Measurements from ENCODE around the gene PICALM.

The PICALM gene

GRCh38 chr11:86087256-86087655 lies 18.4 kb upstream of the PICALM start:
- in situ Hi-C loops (cut with MboI; ENCODE audit: low sequenced_read_pairs) = no loop called here

- in situ Hi-C loops (cut with MboI; ENCODE audit: low sequenced_read_pairs) = no loop called here
Measured at GRCh38 chr11:86081455-86081854, 12.6 kb upstream of the PICALM start.

- in situ Hi-C loops (cut with MboI; ENCODE audit: low sequenced_read_pairs) = no loop called here
Measured at GRCh38 chr11:86079421-86079820, 10.5 kb upstream of the PICALM start.

- in situ Hi-C loops (cut with MboI; ENCODE audit: low sequenced_read_pairs) = no loop called here
Measured at GRCh38 chr11:86073948-86074347, 5.1 kb upstream of the PICALM start.

GRCh38 chr11:86072211-86072610 lies 3.3 kb upstream of the PICALM start:
- in situ Hi-C loops (cut with MboI; ENCODE audit: low sequenced_read_pairs) = no loop called here

GRCh38 chr11:86070142-86071056 lies 1.5 kb upstream of the PICALM start:
- in situ Hi-C loops (cut with MboI; ENCODE audit: low sequenced_read_pairs) = no loop called here

- in situ Hi-C loops (cut with MboI; ENCODE audit: low sequenced_read_pairs) = no loop called here
Measured at GRCh38 chr11:86069408-86070101, 671 bp upstream of the PICALM start.

- in situ Hi-C loops (cut with MboI; ENCODE audit: low sequenced_read_pairs) = no loop called here
Measured at GRCh38 chr11:86068138-86068871, 579 bp downstream of the PICALM start.

GRCh38 chr11:86067851-86068137 lies 1.1 kb downstream of the PICALM start:
- in situ Hi-C loops (cut with MboI; ENCODE audit: low sequenced_read_pairs) = no loop called here

GRCh38 chr11:86067009-86067850 lies 1.7 kb downstream of the PICALM start:
- in situ Hi-C loops (cut with MboI; ENCODE audit: low sequenced_read_pairs) = no loop called here

GRCh38 chr11:86066657-86067008 lies 2.3 kb downstream of the PICALM start:
- in situ Hi-C loops (cut with MboI; ENCODE audit: low sequenced_read_pairs) = no loop called here

- in situ Hi-C loops (cut with MboI; ENCODE audit: low sequenced_read_pairs) = no loop called here
Measured at GRCh38 chr11:86066033-86066432, 2.9 kb downstream of the PICALM start.

GRCh38 chr11:86064220-86064803 lies 4.6 kb downstream of the PICALM start:
- in situ Hi-C loops (cut with MboI; ENCODE audit: low sequenced_read_pairs) = no loop called here

- in situ Hi-C loops (cut with MboI; ENCODE audit: low sequenced_read_pairs) = no loop called here
Measured at GRCh38 chr11:86063536-86063935, 5.3 kb downstream of the PICALM start.

GRCh38 chr11:86062719-86063118 lies 6.2 kb downstream of the PICALM start:
- in situ Hi-C loops (cut with MboI; ENCODE audit: low sequenced_read_pairs) = no loop called here

GRCh38 chr11:86061483-86062205 lies 7.2 kb downstream of the PICALM start:
- in situ Hi-C loops (cut with MboI; ENCODE audit: low sequenced_read_pairs) = no loop called here

- in situ Hi-C loops (cut with MboI; ENCODE audit: low sequenced_read_pairs) = no loop called here
Measured at GRCh38 chr11:86060544-86060943, 8.3 kb downstream of the PICALM start.

GRCh38 chr11:86058360-86058759 lies 10.5 kb downstream of the PICALM start:
- in situ Hi-C loops (cut with MboI; ENCODE audit: low sequenced_read_pairs) = no loop called here

- in situ Hi-C loops (cut with MboI; ENCODE audit: low sequenced_read_pairs) = no loop called here
Measured at GRCh38 chr11:86056351-86056854, 12.5 kb downstream of the PICALM start.

Data from hTERT RPE-1 (cell line).